Smooth muscle cell (in vitro differentiated cells): ENCODE data around the gene CDADC1. TPM values are rescaled to one million over a fixed set of nuclear protein-coding genes. Genes with fewer than 3 reads are reported as not detected.

Experiments used
- DNase-seq: peaks from one replicate; lab custom pipeline; 2025; ENCODE audit not compliant: unreplicated experiment; lab: John Stamatoyannopoulos, UW
- H2AFZ ChIP-seq: fragments of 200-600 bp; sonication (generic); 2 replicates; pipeline ENCODE4 v1.6.0; 2016; ENCODE audit warnings: antibody characterized with exemption, low read depth, mild to moderate bottlenecking
- H3F3A ChIP-seq: fragments of 200-600 bp; sonication (generic); 2 replicates; pipeline ENCODE4 v1.6.0; 2017; ENCODE audit warnings: antibody characterized with exemption, low read depth
- H3K27ac ChIP-seq: fragments of 200-600 bp; sonication (generic); 2 replicates; pipeline ENCODE4 v1.5.1; 2016; ENCODE audit warnings: low read depth, mild to moderate bottlenecking
- H3K27me3 ChIP-seq: fragments of 200-600 bp; sonication (generic); 2 replicates; pipeline ENCODE4 v1.6.1; 2016; ENCODE audit warnings: low read depth, mild to moderate bottlenecking
- H3K36me3 ChIP-seq: fragments of 200-600 bp; sonication (generic); 2 replicates; pipeline ENCODE4 v1.5.1; 2016; ENCODE audit warnings: low read depth
- H3K4me1 ChIP-seq: fragments of 200-600 bp; sonication (generic); 2 replicates; pipeline ENCODE4 v1.5.1; 2016; ENCODE audit warnings: low read depth
- H3K4me2 ChIP-seq: fragments of 200-600 bp; sonication (generic); 2 replicates; pipeline ENCODE4 v1.6.0; 2016; ENCODE audit warnings: mild to moderate bottlenecking
- H3K4me3 ChIP-seq: fragments of 200-600 bp; sonication (generic); 2 replicates; pipeline ENCODE4 v1.5.1; 2016; ENCODE audit warnings: mild to moderate bottlenecking
- H3K79me2 ChIP-seq: fragments of 200-600 bp; sonication (generic); 2 replicates; pipeline ENCODE4 v1.6.0; 2016; ENCODE audit warnings: low read depth, mild to moderate bottlenecking
- H3K9ac ChIP-seq: fragments of 200-600 bp; sonication (generic); 2 replicates; pipeline ENCODE4 v1.6.0; 2016; ENCODE audit warnings: low read depth
- H3K9me3 ChIP-seq: fragments of 200-600 bp; sonication (generic); replicated peaks from 2 replicates; pipeline ENCODE4 v1.5.1; 2016; ENCODE audit warnings: low read depth
- H4K20me1 ChIP-seq: fragments of 200-600 bp; sonication (generic); 2 replicates; pipeline ENCODE4 v1.6.0; 2016; ENCODE audit warnings: low read depth
- WGBS: methylation state at CpG from one replicate; pipeline ENCODE4 v1.1.7; 2016; ENCODE audit warnings: low lambda C conversion rate; 5-methylcytosine and 5-hydroxymethylcytosine counted together
- polyA plus RNA-seq: library from polyadenylated mRNA; unstranded; fragments of >200 nt; fragmentation: Nextera tagmentation; extraction: Ambion mirVana; gene quantifications from 2 replicates; pipeline ENCODE4 v1.2.1, GENCODE V29; 2016
- total RNA-seq: library from RNA; depleted of rRNA; stranded (reverse); fragments of >200 nt; gene quantifications from 2 replicates; pipeline ENCODE4 v1.2.3, GENCODE V29; 2014
- TF ChIP-seq, protein P1 (sequence below): fragments of 200-600 bp; sonication (generic); IDR thresholded peaks from 2 replicates; pipeline ENCODE4 v1.5.1; 2017; ENCODE audit warnings: borderline replicate concordance, mild to moderate bottlenecking, antibody characterized with exemption; ENCODE audit not compliant: insufficient read depth, poor library complexity, severe bottlenecking

Gene CDADC1
- total and polyA plus RNA-seq, 2 experiments from 2014 or later = 11.1 to 22.6 TPM

DNA sequence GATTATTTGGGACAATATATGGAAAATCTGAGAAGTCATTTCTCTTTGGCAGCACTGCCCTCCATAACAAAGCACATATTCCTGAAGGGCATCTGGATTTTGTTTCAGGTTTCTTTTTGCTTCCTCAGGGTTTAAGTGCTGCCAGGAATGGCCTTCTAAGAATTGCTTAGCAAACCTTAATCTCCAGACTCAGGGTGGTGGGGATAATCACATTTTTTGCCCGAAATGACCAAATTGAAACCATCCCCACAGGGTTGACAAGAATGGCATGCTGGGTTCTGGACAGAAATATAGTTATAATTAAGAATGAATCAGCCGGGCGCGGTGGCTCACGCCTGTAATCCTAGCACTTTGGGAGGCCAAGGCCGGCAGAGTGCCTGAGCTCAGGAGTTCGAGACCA lies 6.4 kb upstream of the CDADC1 start:
- H4K20me1 ChIP-seq = no peaks in the 10 kb centered on the region
- H3K27me3 ChIP-seq = peaks cover 3% of the 10 kb centered on the region
- WGBS = 95% methylated on average over 7 of the region's 7 CpGs
- H3K4me2 ChIP-seq = no peak overlapping the region
- no peaks in the 10 kb centered on the region for H3K4me1 ChIP-seq
- no peaks in the 10 kb centered on the region for H3K36me3 ChIP-seq
- no peak for DNase-seq
- no peak overlapping the region for H3K27ac ChIP-seq
- H2AFZ ChIP-seq = no peak overlapping the region
- no peaks in the 10 kb centered on the region for H3F3A ChIP-seq
- H3K9me3 ChIP-seq = no peaks in the 10 kb centered on the region
- no peaks in the 10 kb centered on the region for H3K79me2 ChIP-seq
- no peak overlapping the region for H3K9ac ChIP-seq
- H3K4me3 ChIP-seq = no peak overlapping the region
- TF ChIP-seq, protein P1, sequence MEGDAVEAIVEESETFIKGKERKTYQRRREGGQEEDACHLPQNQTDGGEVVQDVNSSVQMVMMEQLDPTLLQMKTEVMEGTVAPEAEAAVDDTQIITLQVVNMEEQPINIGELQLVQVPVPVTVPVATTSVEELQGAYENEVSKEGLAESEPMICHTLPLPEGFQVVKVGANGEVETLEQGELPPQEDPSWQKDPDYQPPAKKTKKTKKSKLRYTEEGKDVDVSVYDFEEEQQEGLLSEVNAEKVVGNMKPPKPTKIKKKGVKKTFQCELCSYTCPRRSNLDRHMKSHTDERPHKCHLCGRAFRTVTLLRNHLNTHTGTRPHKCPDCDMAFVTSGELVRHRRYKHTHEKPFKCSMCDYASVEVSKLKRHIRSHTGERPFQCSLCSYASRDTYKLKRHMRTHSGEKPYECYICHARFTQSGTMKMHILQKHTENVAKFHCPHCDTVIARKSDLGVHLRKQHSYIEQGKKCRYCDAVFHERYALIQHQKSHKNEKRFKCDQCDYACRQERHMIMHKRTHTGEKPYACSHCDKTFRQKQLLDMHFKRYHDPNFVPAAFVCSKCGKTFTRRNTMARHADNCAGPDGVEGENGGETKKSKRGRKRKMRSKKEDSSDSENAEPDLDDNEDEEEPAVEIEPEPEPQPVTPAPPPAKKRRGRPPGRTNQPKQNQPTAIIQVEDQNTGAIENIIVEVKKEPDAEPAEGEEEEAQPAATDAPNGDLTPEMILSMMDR = no peak

DNA sequence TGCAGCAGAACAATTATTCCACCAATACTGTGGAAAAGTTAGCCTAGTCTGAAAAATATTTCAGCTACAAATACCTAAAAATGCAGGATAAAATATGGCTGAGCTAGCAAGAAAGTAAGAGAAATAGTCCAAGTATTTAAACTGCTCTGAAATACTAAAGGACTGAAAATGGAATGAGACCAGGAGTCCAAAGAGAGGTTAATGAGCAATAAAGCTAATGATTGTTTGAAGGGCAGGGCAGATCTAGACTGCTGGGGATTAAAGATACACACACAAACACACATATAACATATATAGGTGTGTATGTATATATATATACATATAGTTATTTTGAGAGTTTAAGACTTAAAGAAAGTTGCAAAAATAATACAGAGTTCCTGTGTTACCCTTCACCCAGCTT lies 2.6 kb upstream of the CDADC1 start:
- Histone ChIP-seq H3K4me3 (no peak overlapping the region), H3K27ac (no peak overlapping the region), H4K20me1 (no peaks in the 10 kb centered on the region), H3K4me1 (peaks cover 15% of the 10 kb centered on the region), H3F3A (no peaks in the 10 kb centered on the region), H3K27me3 (peaks cover 3% of the 10 kb centered on the region), H3K9me3 (no peaks in the 10 kb centered on the region), H3K79me2 (no peaks in the 10 kb centered on the region), H3K4me2 (no peak overlapping the region), H3K36me3 (no peaks in the 10 kb centered on the region), H3K9ac (no peak overlapping the region), H2AFZ (no peak overlapping the region)
- DNase-seq = no peak
- TF ChIP-seq, protein P1 = no peak

DNA sequence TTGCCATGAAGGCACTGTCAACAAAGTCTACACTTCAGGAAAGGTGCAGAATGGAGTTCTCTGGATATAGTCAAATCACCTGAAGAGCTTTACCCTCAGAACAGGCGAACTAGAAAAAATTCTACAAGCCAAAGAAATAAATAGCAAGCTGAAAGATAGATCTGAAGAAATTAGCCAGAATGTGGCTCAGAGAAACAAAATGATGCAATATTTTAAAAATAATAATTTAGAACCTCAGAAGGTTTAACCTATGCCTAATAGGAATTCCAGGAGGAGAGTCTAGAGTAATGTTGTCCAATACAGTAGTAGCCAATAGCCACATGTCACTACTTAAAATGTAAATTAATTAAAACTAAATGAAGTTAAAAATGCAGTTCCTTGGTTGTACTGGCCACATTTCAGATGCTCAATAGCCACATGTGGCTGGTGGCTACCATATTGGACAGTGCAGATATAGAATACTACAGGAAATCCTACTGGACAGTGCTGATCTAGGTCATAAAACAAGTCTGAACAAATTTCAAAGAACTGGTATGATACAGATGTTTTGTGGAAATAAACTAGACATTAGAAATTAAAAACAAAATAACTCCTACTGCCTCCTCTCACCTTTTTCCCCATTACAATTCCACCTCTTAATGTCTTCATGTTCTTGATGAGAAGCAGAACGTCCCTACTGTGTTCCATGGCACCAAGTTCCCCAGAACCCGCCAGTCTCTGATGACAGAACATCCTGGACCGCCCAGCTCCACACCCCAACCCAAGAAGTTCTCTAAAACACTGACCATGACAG lies 679 bp upstream of the CDADC1 start:
- peaks cover 15% of the 10 kb centered on the region for H3K4me1 ChIP-seq

More for the DNA sequence above, 679 bp upstream of the CDADC1 start:
- no peaks in the 10 kb centered on the region for H3K36me3 ChIP-seq
- H3K27me3 ChIP-seq = peaks cover 3% of the 10 kb centered on the region
- WGBS = 24% methylated on average over 4 of the region's 4 CpGs
- H3K9ac ChIP-seq = peak overlapping the region; percentile 94
- no peaks in the 10 kb centered on the region for H4K20me1 ChIP-seq
- peak overlapping the region; percentile 99 for H2AFZ ChIP-seq
- DNase-seq = no peak
- TF ChIP-seq, protein P1 = no peak
- H3K9me3 ChIP-seq = no peaks in the 10 kb centered on the region
- peak overlapping the region; percentile 96 for H3K4me2 ChIP-seq
- no peaks in the 10 kb centered on the region for H3K79me2 ChIP-seq
- peak overlapping the region; percentile 89 for H3K4me3 ChIP-seq
- H3F3A ChIP-seq = no peaks in the 10 kb centered on the region
- H3K27ac ChIP-seq = peak overlapping the region; percentile 83
